Measurements from ENCODE around the gene PITPNM1.

The PITPNM1 gene

GRCh38 chr11:67542971-67543370, 37.8 kb upstream of the PITPNM1 start:
- no peaks in the 10 kb centered on the region for H3K27me3 ChIP-seq (ENCODE audit: insufficient read depth, poor library complexity, severe bottlenecking)
- TF ChIP-seq POLR2AphosphoS5 (IDR thresholded peaks at IDR 0.05; ENCODE audit: low read depth) (no peak), SPI1 (IDR thresholded peaks at IDR 0.05; ENCODE audit: borderline replicate concordance, low read depth) (no peak), CTCF (IDR thresholded peaks at IDR 0.05; ENCODE audit: insufficient read depth, low read length) (no peak), REST (IDR thresholded peaks at IDR 0.05; ENCODE audit: insufficient replicate concordance, low read depth) (no peak), GABPA (IDR thresholded peaks at IDR 0.05; ENCODE audit: low read depth) (no peak)
- no peak overlapping the region for H3K27ac ChIP-seq (replicated peaks)
- no peak overlapping the region for H3K4me3 ChIP-seq (replicated peaks; ENCODE audit: insufficient read depth, low read length)
- DNase-seq (ENCODE audit: low read depth in 1 of 2, low spot score in 1 of 2), result no peak

GRCh38 chr11:67542169-67542568, 37.0 kb upstream of the PITPNM1 start:
- H3K4me3 ChIP-seq (replicated peaks; ENCODE audit: insufficient read depth, low read length), result no peak overlapping the region
- TF ChIP-seq REST (IDR thresholded peaks at IDR 0.05; ENCODE audit: insufficient replicate concordance, low read depth) (no peak), SPI1 (IDR thresholded peaks at IDR 0.05; ENCODE audit: borderline replicate concordance, low read depth) (no peak), POLR2AphosphoS5 (IDR thresholded peaks at IDR 0.05; ENCODE audit: low read depth) (no peak), GABPA (IDR thresholded peaks at IDR 0.05; ENCODE audit: low read depth) (no peak), CTCF (IDR thresholded peaks at IDR 0.05; ENCODE audit: insufficient read depth, low read length) (no peak)
- no peak for DNase-seq (ENCODE audit: low read depth in 1 of 2, low spot score in 1 of 2)
- no peaks in the 10 kb centered on the region for H3K27me3 ChIP-seq (ENCODE audit: insufficient read depth, poor library complexity, severe bottlenecking)
- H3K27ac ChIP-seq (replicated peaks), result no peak overlapping the region

- no peak for DNase-seq (ENCODE audit: low read depth in 1 of 2, low spot score in 1 of 2)
- no peak overlapping the region for H3K27ac ChIP-seq (replicated peaks)
- no peak for TF ChIP-seq CTCF (IDR thresholded peaks at IDR 0.05; ENCODE audit: insufficient read depth, low read length)
- no peak for TF ChIP-seq POLR2AphosphoS5 (IDR thresholded peaks at IDR 0.05; ENCODE audit: low read depth)
- TF ChIP-seq GABPA (IDR thresholded peaks at IDR 0.05; ENCODE audit: low read depth), result no peak
- no peak for TF ChIP-seq SPI1 (IDR thresholded peaks at IDR 0.05; ENCODE audit: borderline replicate concordance, low read depth)
- no peak for TF ChIP-seq REST (IDR thresholded peaks at IDR 0.05; ENCODE audit: insufficient replicate concordance, low read depth)
- no peak overlapping the region for H3K4me3 ChIP-seq (replicated peaks; ENCODE audit: insufficient read depth, low read length)
- H3K27me3 ChIP-seq (ENCODE audit: insufficient read depth, poor library complexity, severe bottlenecking), result no peaks in the 10 kb centered on the region
Observed at GRCh38 chr11:67541198-67541597, 36.0 kb upstream of the PITPNM1 start.

All from HL-60 (cell line).